Brain microvascular endothelial cell (primary cell): Measurements from ENCODE around the gene UBASH3A.

Experiments used
- DNase-seq: peaks from one replicate; pipeline ENCODE4 v3.0.0-alpha.2; 2020
- H3K27ac ChIP-seq: fragments of 250-450 bp; sonication (Bioruptor Pico); 2 replicates; pipeline ENCODE4 v1.5.1; 2020; ENCODE audit warnings: mild to moderate bottlenecking, moderate library complexity
- H3K27me3 ChIP-seq: fragments of 250-450 bp; sonication (Bioruptor Pico); replicated peaks from 2 replicates; pipeline ENCODE4 v1.5.1; 2020; ENCODE audit warnings: mild to moderate bottlenecking
- H3K36me3 ChIP-seq: fragments of 250-450 bp; sonication (Bioruptor Pico); replicated peaks from 2 replicates; pipeline ENCODE4 v1.5.1; 2020; ENCODE audit warnings: mild to moderate bottlenecking
- H3K4me3 ChIP-seq: 2 replicates; pipeline ENCODE4 v1.5.1; 2011; ENCODE audit warnings: low read depth, mild to moderate bottlenecking, control low read depth, low read length, moderate library complexity
- CTCF ChIP-seq: IDR thresholded peaks from 2 replicates; pipeline ENCODE4 v1.5.1; 2011; ENCODE audit warnings: low read depth, mild to moderate bottlenecking, moderate library complexity, low read length, control low read depth, inconsistent platforms; ENCODE audit errors: missing control alignments
- in situ Hi-C: cut with HindIII; loops from 2 replicates; pipeline ENCODE4 v1.10.0; 2017; ENCODE audit warnings: low sequenced_read_pairs, low pct_ligation_motif_present

The UBASH3A gene

GRCh38 chr21:42490720-42491119, 87.0 kb downstream of the UBASH3A start:
- Histone ChIP-seq H3K4me3 (no peak overlapping the region), H3K36me3 (no peaks in the 10 kb centered on the region), H3K27ac (no peak overlapping the region), H3K27me3 (peaks cover 4% of the 10 kb centered on the region)
- in situ Hi-C loops = no loop called here
- no peak for DNase-seq
- no peak for TF ChIP-seq CTCF

- peaks cover 4% of the 10 kb centered on the region for H3K27me3 ChIP-seq
- no peak for DNase-seq
- TF ChIP-seq CTCF = no peak
- no peak overlapping the region for H3K27ac ChIP-seq
- no peaks in the 10 kb centered on the region for H3K36me3 ChIP-seq
- in situ Hi-C loops = no loop called here
- H3K4me3 ChIP-seq = no peak overlapping the region
Measured at GRCh38 chr21:42491328-42491727, 87.6 kb downstream of the UBASH3A start.

- DNase-seq = no peak
- no peaks in the 10 kb centered on the region for H3K36me3 ChIP-seq
- no peak overlapping the region for H3K27ac ChIP-seq
- in situ Hi-C loops = no loop called here
- peaks cover 4% of the 10 kb centered on the region for H3K27me3 ChIP-seq
- no peak overlapping the region for H3K4me3 ChIP-seq
- TF ChIP-seq CTCF = no peak
Measured at GRCh38 chr21:42492201-42492600, 88.5 kb downstream of the UBASH3A start.

GRCh38 chr21:42493109-42494060, 89.7 kb downstream of the UBASH3A start:
- DNase-seq = no peak
- H3K27me3 ChIP-seq = no peaks in the 10 kb centered on the region
- in situ Hi-C loops = no loop called here
- H3K27ac ChIP-seq = no peak overlapping the region
- no peak for TF ChIP-seq CTCF
- H3K4me3 ChIP-seq = no peak overlapping the region
- H3K36me3 ChIP-seq = no peaks in the 10 kb centered on the region

- no peak for DNase-seq
- no peak for TF ChIP-seq CTCF
- Histone ChIP-seq H3K36me3 (no peaks in the 10 kb centered on the region), H3K27ac (no peak overlapping the region), H3K4me3 (no peak overlapping the region), H3K27me3 (no peaks in the 10 kb centered on the region)
- in situ Hi-C loops = no loop called here
Measured at GRCh38 chr21:42495027-42495426, 91.3 kb downstream of the UBASH3A start.
